IMR-90 (cell line): ENCODE results near the gene SLC9A9. TPM values are rescaled to one million over a fixed set of nuclear protein-coding genes. Genes with fewer than 3 reads are reported as not detected.

ENCODE experiments used
- ATAC-seq: fragments of 200-7000 bp; cut with Tn5 transposase; 2 replicates; pipeline ENCODE4 v1.9.1; 2020; ENCODE audit warnings: low read depth, mild to moderate bottlenecking, moderate library complexity
- BruUV-seq: library from RNA; stranded (reverse); fragments of 400-500 nt; replicated peaks from 2 replicates; lab custom pipeline; 2021; lab: Mats Ljungman, UMichigan
- CTCF ChIA-PET: fragments of 300-600 bp; formaldehyde crosslinking; extraction: SDS; loops from one replicate; lab custom pipeline; 2021; ENCODE audit warnings: antibody characterized with exemption; lab: Yijun Ruan, JAX
- POLR2A ChIA-PET: fragments of 300-600 bp; sonication (Branson Sonifier 250); formaldehyde crosslinking; loops from one replicate; lab custom pipeline; 2022; ENCODE audit warnings: antibody characterized with exemption; ENCODE audit not compliant: unreplicated experiment; lab: Charles Lee
- DNase-seq: peaks from one replicate; pipeline ENCODE4 v3.0.0; 2013
- H2AFZ ChIP-seq: replicated peaks from 2 replicates; pipeline ENCODE3; 2013; ENCODE audit warnings: low read length, mild to moderate bottlenecking; ENCODE audit not compliant: poor library complexity
- H2AK5ac ChIP-seq: 2 replicates; pipeline ENCODE4 v1.6.1; 2013; ENCODE audit warnings: low read depth, low read length, inconsistent platforms
- H2AK9ac ChIP-seq: replicated peaks from 2 replicates; pipeline ENCODE3; 2013; ENCODE audit warnings: mild to moderate bottlenecking, low read depth, low read length, moderate library complexity; ENCODE audit not compliant: poor library complexity
- H2BK120ac ChIP-seq: 2 replicates; pipeline ENCODE4 v1.6.1; 2013; ENCODE audit warnings: low read depth, low read length, inconsistent platforms
- H2BK15ac ChIP-seq: 3 replicates; pipeline ENCODE4 v1.6.1; 2013; ENCODE audit warnings: low read depth, low read length, inconsistent platforms
- H2BK20ac ChIP-seq: 2 replicates; pipeline ENCODE4 v1.6.1; 2013; ENCODE audit warnings: low read depth, mild to moderate bottlenecking, inconsistent platforms, low read length, moderate library complexity
- H2BK5ac ChIP-seq: 2 replicates; pipeline ENCODE4 v1.6.1; 2013; ENCODE audit warnings: mild to moderate bottlenecking, low read depth, low read length, inconsistent platforms; ENCODE audit not compliant: poor library complexity, severe bottlenecking
- H3K14ac ChIP-seq: replicated peaks from 2 replicates; pipeline ENCODE4 v1.6.1; 2013; ENCODE audit warnings: low read depth, low read length, inconsistent platforms
- H3K18ac ChIP-seq: 2 replicates; pipeline ENCODE4 v1.6.1; 2013; ENCODE audit warnings: low read depth, low read length, control low read depth
- H3K23ac ChIP-seq: 2 replicates; pipeline ENCODE4 v1.6.1; 2013; ENCODE audit warnings: low read depth, low read length, inconsistent platforms
- H3K27ac ChIP-seq: 2 replicates; pipeline ENCODE4 v1.5.1; 2013; ENCODE audit warnings: mild to moderate bottlenecking, control low read depth, low read length; ENCODE audit not compliant: insufficient read depth
- H3K27me3 ChIP-seq: 2 replicates; pipeline ENCODE4 v1.6.1; 2013; ENCODE audit warnings: low read length; ENCODE audit not compliant: control insufficient read depth, insufficient read depth
- H3K36me3 ChIP-seq: 2 replicates; pipeline ENCODE4 v1.6.1; 2013; ENCODE audit warnings: low read length, mixed read lengths; ENCODE audit not compliant: control insufficient read depth, insufficient read depth
- H3K4ac ChIP-seq: 2 replicates; pipeline ENCODE4 v1.6.1; 2013; ENCODE audit warnings: low read depth, low read length, inconsistent platforms
- H3K4me1 ChIP-seq: 2 replicates; pipeline ENCODE4 v1.6.1; 2013; ENCODE audit warnings: low read length, mixed read lengths; ENCODE audit not compliant: control insufficient read depth, insufficient read depth
- H3K4me2 ChIP-seq: 2 replicates; pipeline ENCODE4 v1.6.1; 2013; ENCODE audit warnings: low read depth, mild to moderate bottlenecking, control low read depth, low read length, moderate library complexity
- H3K4me3 ChIP-seq: 2 replicates; pipeline ENCODE4 v1.5.1; 2013; ENCODE audit warnings: low read depth, mild to moderate bottlenecking, control low read depth, low read length, moderate library complexity; ENCODE audit not compliant: insufficient read depth
- H3K56ac ChIP-seq: 2 replicates; pipeline ENCODE4 v1.6.1; 2013; ENCODE audit warnings: low read length, inconsistent platforms; ENCODE audit not compliant: insufficient read depth; ENCODE audit errors: extremely low read depth
- H3K79me1 ChIP-seq, 2 experiments: 2 replicates each; pipeline ENCODE4 v1.6.1; 2013; ENCODE audit warnings: low read length in 2 of 2, inconsistent platforms in 1 of 2, low read depth in 1 of 2
- H3K9ac ChIP-seq: 2 replicates; pipeline ENCODE4 v1.6.1; 2013; ENCODE audit warnings: low read depth, low read length, control low read depth
- H3K9me1 ChIP-seq: 2 replicates; pipeline ENCODE4 v1.6.1; 2013; ENCODE audit warnings: low read length, inconsistent platforms; ENCODE audit not compliant: insufficient read depth
- H3K9me3 ChIP-seq: 2 replicates; pipeline ENCODE4 v1.6.1; 2013; ENCODE audit warnings: low read length; ENCODE audit not compliant: control insufficient read depth, insufficient read depth
- H4K20me1 ChIP-seq: 2 replicates; pipeline ENCODE4 v1.6.1; 2013; ENCODE audit warnings: low read length, inconsistent platforms; ENCODE audit not compliant: insufficient read depth
- H4K5ac ChIP-seq: 2 replicates; pipeline ENCODE4 v1.6.1; 2013; ENCODE audit warnings: mild to moderate bottlenecking, low read depth, low read length, control low read depth
- H4K8ac ChIP-seq, 2 experiments: 2 replicates each; pipeline ENCODE4 v1.6.1; 2013; ENCODE audit warnings: low read depth in 2 of 2, low read length in 2 of 2, control low read depth in 1 of 2, inconsistent platforms in 1 of 2
- H4K91ac ChIP-seq: 2 replicates; pipeline ENCODE4 v1.6.1; 2013; ENCODE audit warnings: low read depth, low read length, inconsistent platforms; ENCODE audit not compliant: insufficient read depth
- BHLHE40 ChIP-seq: fragments of 150-350 bp; IDR thresholded peaks from 2 replicates; pipeline ENCODE4 v1.6.1; 2016; ENCODE audit warnings: mild to moderate bottlenecking, low read depth, low read length
- CEBPB ChIP-seq: IDR thresholded peaks from 2 replicates; pipeline ENCODE4 v1.6.1; 2012; ENCODE audit warnings: low read depth, low read length, improper control_type of control experiment
- MAZ ChIP-seq: IDR thresholded peaks from 2 replicates; pipeline ENCODE4 v1.6.1; 2012; ENCODE audit warnings: low read depth, mild to moderate bottlenecking, low read length, improper control_type of control experiment, moderate library complexity, borderline replicate concordance
- MXI1 ChIP-seq: IDR thresholded peaks from 2 replicates; pipeline ENCODE4 v1.6.1; 2012; ENCODE audit warnings: low read depth, mild to moderate bottlenecking, low read length, moderate library complexity, borderline replicate concordance
- NFE2L2 ChIP-seq: fragments of 150-350 bp; IDR thresholded peaks from 2 replicates; pipeline ENCODE4 v1.6.1; 2016; ENCODE audit warnings: low read depth, mild to moderate bottlenecking, low read length
- RAD21 ChIP-seq: IDR thresholded peaks from 2 replicates; pipeline ENCODE4 v1.6.1; 2012; ENCODE audit warnings: low read length, improper control_type of control experiment
- RFX5 ChIP-seq: IDR thresholded peaks from 2 replicates; pipeline ENCODE4 v1.8.0; 2012; ENCODE audit warnings: low read depth, mild to moderate bottlenecking, low read length, moderate library complexity
- SMC3 ChIP-seq: fragments of 150-350 bp; IDR thresholded peaks from 2 replicates; pipeline ENCODE4 v1.6.1; 2016; ENCODE audit warnings: low read depth, mild to moderate bottlenecking, antibody characterized with exemption, low read length, moderate library complexity
- WGBS, 2 experiments: methylation state at CpG; one replicate each; pipeline versions ENCODE4 v1.1.5 to v1.1.7; 2013; ENCODE audit warnings: missing lambda C conversion rate in 2 of 2; ENCODE audit not compliant: insufficient read length in 1 of 2; ENCODE audit errors: extremely low coverage in 2 of 2; 5-methylcytosine and 5-hydroxymethylcytosine counted together
- dilution Hi-C: fragments of 300-500 bp; cut with HindIII; formaldehyde crosslinking; loops from one replicate; pipeline ENCODE4 v1.14.3; 2018; ENCODE audit warnings: low sequenced_read_pairs; ENCODE audit not compliant: unreplicated experiment
- in situ Hi-C: fragments of 300-500 bp; cut with MboI; formaldehyde crosslinking; loops from 3 replicates; pipeline ENCODE4 v1.14.3; 2019; ENCODE audit warnings: low sequenced_read_pairs, inconsistent platforms, mixed read lengths
- intact Hi-C: fragments of 100-400 bp; cut with micrococcal nuclease; formaldehyde crosslinking; loops from 2 replicates; pipeline ENCODE4 v1.10.0; 2022
- polyA plus RNA-seq, 3 experiments: library from polyadenylated mRNA; depleted of rRNA; stranded (reverse); fragments of >200 nt; gene quantifications; 2 replicates each; pipeline ENCODE4 v1.2.3, GENCODE V29; 2012; ENCODE audit warnings: low replicate concordance in 1 of 3
- total RNA-seq: library from RNA; depleted of rRNA; stranded (reverse); fragments of >200 nt; gene quantifications from 2 replicates; pipeline ENCODE4 v1.2.3, GENCODE V29; 2012
- TF ChIP-seq, protein P1 (sequence below): conservative IDR thresholded peaks from 2 replicates; pipeline ENCODE4 v1.5.1; 2012; ENCODE audit warnings: mild to moderate bottlenecking, low read depth, low read length, improper control_type of control experiment

The SLC9A9 gene
- total and polyA plus RNA-seq, 2 of the 4 experiments (the other 2 are of a cell fraction), result 1.4 to 2.3 TPM

DNA sequence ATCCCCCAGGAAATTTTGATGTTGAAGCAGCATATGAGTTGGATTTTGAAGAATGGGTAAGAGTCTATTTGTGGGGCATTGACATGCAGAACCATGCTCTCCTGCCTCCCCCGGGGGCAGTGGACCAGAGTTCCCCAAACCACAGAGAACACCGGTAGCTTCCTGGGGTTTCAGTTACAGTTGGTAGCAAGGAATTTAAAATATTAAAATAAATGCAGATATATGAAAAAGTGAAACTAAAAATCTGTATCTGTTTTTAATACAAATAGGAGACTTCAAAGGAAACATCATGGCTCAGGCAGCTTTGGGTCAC is 37.4 kb downstream of the SLC9A9 start:
- no peak overlapping the region for H3K9ac ChIP-seq
- no peak overlapping the region for H2AK5ac ChIP-seq
- POLR2A ChIA-PET, result no interaction called here
- TF ChIP-seq, protein P1, sequence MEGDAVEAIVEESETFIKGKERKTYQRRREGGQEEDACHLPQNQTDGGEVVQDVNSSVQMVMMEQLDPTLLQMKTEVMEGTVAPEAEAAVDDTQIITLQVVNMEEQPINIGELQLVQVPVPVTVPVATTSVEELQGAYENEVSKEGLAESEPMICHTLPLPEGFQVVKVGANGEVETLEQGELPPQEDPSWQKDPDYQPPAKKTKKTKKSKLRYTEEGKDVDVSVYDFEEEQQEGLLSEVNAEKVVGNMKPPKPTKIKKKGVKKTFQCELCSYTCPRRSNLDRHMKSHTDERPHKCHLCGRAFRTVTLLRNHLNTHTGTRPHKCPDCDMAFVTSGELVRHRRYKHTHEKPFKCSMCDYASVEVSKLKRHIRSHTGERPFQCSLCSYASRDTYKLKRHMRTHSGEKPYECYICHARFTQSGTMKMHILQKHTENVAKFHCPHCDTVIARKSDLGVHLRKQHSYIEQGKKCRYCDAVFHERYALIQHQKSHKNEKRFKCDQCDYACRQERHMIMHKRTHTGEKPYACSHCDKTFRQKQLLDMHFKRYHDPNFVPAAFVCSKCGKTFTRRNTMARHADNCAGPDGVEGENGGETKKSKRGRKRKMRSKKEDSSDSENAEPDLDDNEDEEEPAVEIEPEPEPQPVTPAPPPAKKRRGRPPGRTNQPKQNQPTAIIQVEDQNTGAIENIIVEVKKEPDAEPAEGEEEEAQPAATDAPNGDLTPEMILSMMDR, result no peak
- TF ChIP-seq MAZ (no peak), RAD21 (no peak), BHLHE40 (no peak), NFE2L2 (no peak), SMC3 (no peak), CEBPB (no peak), MXI1 (no peak), RFX5 (no peak)
- 0 out of 2 replicates have a peak, but pooled peaks cover 3% of the 10 kb centered on the region for H3K9me1 ChIP-seq
- no peak overlapping the region for H4K5ac ChIP-seq
- H4K20me1 ChIP-seq, result no peaks in the 10 kb centered on the region
- no peak overlapping the region for H3K56ac ChIP-seq
- DNase-seq (no peak), ATAC-seq (no peak)
- H3K18ac ChIP-seq, result no peak overlapping the region
- no peak overlapping the region for H2AFZ ChIP-seq
- no peak overlapping the region for H3K23ac ChIP-seq
- no peak overlapping the region for H2BK20ac ChIP-seq
- no peak overlapping the region for H3K4me3 ChIP-seq
- no peaks in the 10 kb centered on the region for H3K36me3 ChIP-seq
- no peak overlapping the region for H3K27ac ChIP-seq
- H4K8ac ChIP-seq, result no peak overlapping the region
- no peak overlapping the region for H2BK5ac ChIP-seq
- H3K9me3 ChIP-seq, result no peaks in the 10 kb centered on the region
- H4K91ac ChIP-seq, result no peak overlapping the region
- CTCF ChIA-PET, result no interaction called here
- no peaks in the 10 kb centered on the region for H3K79me1 ChIP-seq
- dilution Hi-C loops (no loop called here), intact Hi-C loops (no loop called here), in situ Hi-C loops (no loop called here)
- no peak overlapping the region for H2BK120ac ChIP-seq
- H3K4me2 ChIP-seq, result no peak overlapping the region
- no peaks in the 10 kb centered on the region for H3K27me3 ChIP-seq
- WGBS, 2 experiments, result no CpG with 5 or more reads among the region's 2 CpGs
- no peak overlapping the region for H2AK9ac ChIP-seq
- BruUV-seq, result no TSS peak
- H2BK15ac ChIP-seq, result no peak overlapping the region
- peaks cover 6% of the 10 kb centered on the region; the same call in 1 of the 2 replicates for H3K4me1 ChIP-seq
- no peak overlapping the region for H3K4ac ChIP-seq
- no peak overlapping the region for H3K14ac ChIP-seq
